ENCODE results near the gene CHD6. TPM values are rescaled to one million over a fixed set of nuclear protein-coding genes. Genes with fewer than 3 reads are reported as not detected.

Gene CHD6
- total RNA-seq, 1 experiment from 2014 or later, result 20.9 TPM

DNA sequence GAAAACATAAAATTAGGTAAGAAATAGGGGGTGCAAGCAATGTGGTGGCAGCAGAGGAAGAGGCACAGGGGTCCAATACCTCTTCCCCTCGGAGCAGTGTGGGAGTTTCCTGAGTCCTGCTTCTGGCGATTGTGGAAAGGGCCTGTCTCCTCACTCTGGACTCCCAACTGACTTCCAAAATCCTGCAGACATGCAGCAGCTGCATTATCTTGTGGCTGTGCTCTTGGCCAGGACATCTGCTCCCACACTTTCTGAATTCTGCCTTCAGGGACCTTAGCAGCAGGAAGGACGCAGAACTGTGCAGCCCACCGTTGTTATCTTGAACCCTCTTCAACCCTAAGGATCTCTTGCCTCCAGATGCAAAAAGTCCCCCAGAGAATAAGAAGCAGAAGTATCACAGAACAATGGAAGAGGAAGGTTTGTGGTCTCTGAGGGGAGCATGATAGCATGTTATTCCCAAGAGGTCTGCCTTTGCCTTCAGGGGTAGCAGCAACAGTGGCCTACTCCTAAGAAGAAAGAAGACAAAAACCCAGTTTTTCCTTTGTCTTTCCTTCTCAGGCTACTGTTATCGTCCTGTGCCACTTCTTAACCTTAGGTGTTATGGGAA is 149.1 kb downstream of the CHD6 start:
- Histone ChIP-seq H3K4me1 (replicated peaks) (peaks cover 8% of the 10 kb centered on the region), H3K4me3 (no peak overlapping the region), H3K27ac (no peak overlapping the region), H3K9me3 (replicated peaks) (peaks cover 3% of the 10 kb centered on the region; the same call in 1 of the 2 replicates), H3K36me3 (peaks cover 29% of the 10 kb centered on the region), H3K27me3 (replicated peaks) (no peaks in the 10 kb centered on the region)
- no peak for DNase-seq (ENCODE audit: low read depth in 1 of 2, low spot score in 2 of 2)

DNA sequence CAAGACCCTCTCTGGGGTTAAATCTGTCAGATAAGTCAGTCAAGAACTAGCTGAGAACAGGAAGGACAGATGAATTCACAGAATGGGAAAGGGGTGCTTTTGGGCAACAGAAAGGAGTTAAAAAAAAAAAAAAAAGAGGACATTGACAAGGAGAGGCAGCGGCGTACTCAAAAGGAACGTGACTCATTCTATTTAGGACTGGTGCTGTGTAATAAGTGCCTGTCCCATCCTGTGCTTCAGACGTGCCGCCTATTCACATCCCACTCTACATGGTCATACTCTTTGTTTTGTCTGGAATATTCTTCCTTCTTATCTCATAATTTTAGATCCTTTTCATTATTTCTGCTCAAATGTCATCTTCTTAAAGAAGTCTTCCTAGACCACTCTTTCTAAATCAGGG is 150.5 kb downstream of the CHD6 start:
- H3K4me1 ChIP-seq (replicated peaks), result no peaks in the 10 kb centered on the region
- DNase-seq (ENCODE audit: low read depth in 1 of 2, low spot score in 2 of 2), result no peak

GRCh38 chr20:41467220-41467619 is 151.0 kb downstream of the CHD6 start:
- Histone ChIP-seq H3K36me3 (peaks cover 18% of the 10 kb centered on the region), H3K9me3 (replicated peaks) (peaks cover 3% of the 10 kb centered on the region; the same call in 1 of the 2 replicates), H3K27me3 (replicated peaks) (no peaks in the 10 kb centered on the region), H3K4me3 (no peak overlapping the region), H3K27ac (no peak overlapping the region), H3K4me1 (replicated peaks) (no peaks in the 10 kb centered on the region)
- DNase-seq (ENCODE audit: low read depth in 1 of 2, low spot score in 2 of 2), result no peak

More for the DNA sequence above, 150.5 kb downstream of the CHD6 start:
- Histone ChIP-seq H3K9me3 (replicated peaks) (peaks cover 3% of the 10 kb centered on the region; the same call in 1 of the 2 replicates), H3K27me3 (replicated peaks) (no peaks in the 10 kb centered on the region), H3K4me3 (no peak overlapping the region), H3K27ac (no peak overlapping the region), H3K36me3 (peaks cover 23% of the 10 kb centered on the region)

- DNase-seq (ENCODE audit: low read depth in 1 of 2, low spot score in 2 of 2), result no peak
- Histone ChIP-seq H3K36me3 (no peaks in the 10 kb centered on the region; the same call in none of the 2 replicates), H3K4me3 (no peak overlapping the region), H3K27ac (no peak overlapping the region), H3K4me1 (replicated peaks) (no peaks in the 10 kb centered on the region), H3K27me3 (replicated peaks) (no peaks in the 10 kb centered on the region), H3K9me3 (replicated peaks) (peaks cover 3% of the 10 kb centered on the region; the same call in 1 of the 2 replicates)
These were observed 154.6 kb downstream of the CHD6 start for GRCh38 chr20:41463567-41463966.

- Histone ChIP-seq H3K36me3 (no peaks in the 10 kb centered on the region; the same call in 1 of the 2 replicates), H3K27ac (no peak overlapping the region), H3K4me1 (replicated peaks) (no peaks in the 10 kb centered on the region), H3K27me3 (replicated peaks) (no peaks in the 10 kb centered on the region), H3K4me3 (no peak overlapping the region), H3K9me3 (replicated peaks) (peaks cover 3% of the 10 kb centered on the region; the same call in 1 of the 2 replicates)
- DNase-seq (ENCODE audit: low read depth in 1 of 2, low spot score in 2 of 2), result no peak
These were observed 155.6 kb downstream of the CHD6 start for GRCh38 chr20:41462372-41463161.

DNA sequence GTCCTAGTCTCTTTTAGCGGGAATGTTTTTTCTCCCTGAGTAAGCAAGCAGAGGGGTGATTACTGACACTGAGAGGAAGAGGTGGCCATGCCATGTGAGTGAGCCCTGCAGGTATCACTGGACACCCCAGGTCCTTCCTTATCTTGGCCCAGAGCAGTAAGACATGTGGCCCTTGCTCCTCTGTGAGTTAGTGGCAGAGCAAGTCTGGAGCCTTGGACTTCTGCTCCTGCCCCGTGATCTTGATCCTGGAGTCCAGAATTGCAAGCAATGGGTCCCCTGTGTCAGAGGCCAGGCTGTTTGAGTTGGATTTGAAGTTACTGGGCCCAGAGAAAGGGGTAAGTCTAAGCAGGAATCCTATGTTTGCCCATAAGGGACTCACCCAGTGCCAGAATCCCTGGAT is 159.4 kb downstream of the CHD6 start:
- Histone ChIP-seq H3K9me3 (replicated peaks) (no peaks in the 10 kb centered on the region), H3K27me3 (replicated peaks) (no peaks in the 10 kb centered on the region)
- DNase-seq (ENCODE audit: low read depth in 1 of 2, low spot score in 2 of 2), result no peak

GRCh38 chr20:41457173-41457857 is 160.9 kb downstream of the CHD6 start:
- no peak overlapping the region for H3K4me3 ChIP-seq
- no peaks in the 10 kb centered on the region for H3K27me3 ChIP-seq (replicated peaks)
- no peak overlapping the region for H3K27ac ChIP-seq
- DNase-seq (ENCODE audit: low read depth in 1 of 2, low spot score in 2 of 2), result no peak
- H3K4me1 ChIP-seq (replicated peaks), result no peaks in the 10 kb centered on the region
- no peaks in the 10 kb centered on the region for H3K9me3 ChIP-seq (replicated peaks)
- peaks cover 44% of the 10 kb centered on the region for H3K36me3 ChIP-seq

More for the DNA sequence above, 159.4 kb downstream of the CHD6 start:
- H3K4me3 ChIP-seq, result no peak overlapping the region
- peaks cover 30% of the 10 kb centered on the region for H3K36me3 ChIP-seq
- H3K4me1 ChIP-seq (replicated peaks), result no peaks in the 10 kb centered on the region
- no peak overlapping the region for H3K27ac ChIP-seq

- no peaks in the 10 kb centered on the region for H3K4me1 ChIP-seq (replicated peaks)
- H3K36me3 ChIP-seq, result peaks cover 54% of the 10 kb centered on the region
- no peak for DNase-seq (ENCODE audit: low read depth in 1 of 2, low spot score in 2 of 2)
- H3K27me3 ChIP-seq (replicated peaks), result no peaks in the 10 kb centered on the region
- no peak overlapping the region for H3K27ac ChIP-seq
- H3K4me3 ChIP-seq, result no peak overlapping the region
- H3K9me3 ChIP-seq (replicated peaks), result no peaks in the 10 kb centered on the region
These were observed 161.8 kb downstream of the CHD6 start for GRCh38 chr20:41456351-41456750.

DNA sequence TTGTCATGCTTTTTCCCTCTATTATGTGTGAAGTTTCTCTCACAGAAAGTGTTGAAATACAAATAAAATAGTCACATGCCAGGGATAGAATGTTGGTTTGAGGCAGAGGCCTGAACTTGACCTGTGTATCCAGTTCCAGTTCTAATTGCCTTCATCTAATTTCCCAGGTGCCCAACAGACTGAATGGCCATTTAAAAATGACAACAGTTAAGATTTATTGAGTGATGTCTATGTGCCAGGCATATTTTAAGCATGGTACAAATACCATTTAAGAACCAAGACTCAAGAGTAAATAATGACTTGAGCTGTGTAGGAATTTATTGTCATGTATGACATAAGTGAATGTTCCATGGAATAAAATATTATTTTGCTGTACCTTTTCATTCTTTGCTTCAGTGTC is 163.9 kb downstream of the CHD6 start:
- Histone ChIP-seq H3K27ac (no peak overlapping the region), H3K36me3 (peaks cover 66% of the 10 kb centered on the region), H3K27me3 (replicated peaks) (no peaks in the 10 kb centered on the region), H3K9me3 (replicated peaks) (no peaks in the 10 kb centered on the region), H3K4me3 (no peak overlapping the region), H3K4me1 (replicated peaks) (no peaks in the 10 kb centered on the region)
- no peak for DNase-seq (ENCODE audit: low read depth in 1 of 2, low spot score in 2 of 2)

GRCh38 chr20:41453010-41453950 is 164.9 kb downstream of the CHD6 start:
- H3K9me3 ChIP-seq (replicated peaks), result no peaks in the 10 kb centered on the region
- no peak overlapping the region for H3K27ac ChIP-seq
- H3K27me3 ChIP-seq (replicated peaks), result no peaks in the 10 kb centered on the region
- peaks cover 71% of the 10 kb centered on the region for H3K36me3 ChIP-seq
- no peak for DNase-seq (ENCODE audit: low read depth in 1 of 2, low spot score in 2 of 2)
- H3K4me1 ChIP-seq (replicated peaks), result no peaks in the 10 kb centered on the region
- no peak overlapping the region for H3K4me3 ChIP-seq

DNA sequence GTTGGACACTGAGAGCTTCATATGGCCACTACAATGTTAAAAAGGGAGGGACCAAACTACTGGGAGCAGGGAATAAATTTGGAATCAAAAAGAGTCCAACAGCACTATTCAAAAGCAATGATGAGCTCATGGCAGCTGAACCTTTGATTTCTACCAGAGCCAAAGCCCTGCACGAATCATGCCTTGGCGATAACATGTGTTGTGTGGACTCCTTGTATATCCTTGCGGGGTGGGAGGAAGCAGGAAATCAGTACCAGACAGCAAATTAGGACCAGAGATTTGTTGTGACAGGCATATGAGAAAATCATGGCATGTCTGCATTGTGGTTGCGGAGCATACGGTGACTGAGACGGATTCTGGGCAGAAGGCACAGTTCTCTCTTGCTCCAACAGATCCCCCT is 166.0 kb downstream of the CHD6 start:
- Histone ChIP-seq H3K4me1 (replicated peaks) (no peaks in the 10 kb centered on the region), H3K9me3 (replicated peaks) (no peaks in the 10 kb centered on the region), H3K36me3 (peaks cover 79% of the 10 kb centered on the region), H3K27me3 (replicated peaks) (no peaks in the 10 kb centered on the region), H3K4me3 (no peak overlapping the region), H3K27ac (no peak overlapping the region)
- no peak for DNase-seq (ENCODE audit: low read depth in 1 of 2, low spot score in 2 of 2)

DNA sequence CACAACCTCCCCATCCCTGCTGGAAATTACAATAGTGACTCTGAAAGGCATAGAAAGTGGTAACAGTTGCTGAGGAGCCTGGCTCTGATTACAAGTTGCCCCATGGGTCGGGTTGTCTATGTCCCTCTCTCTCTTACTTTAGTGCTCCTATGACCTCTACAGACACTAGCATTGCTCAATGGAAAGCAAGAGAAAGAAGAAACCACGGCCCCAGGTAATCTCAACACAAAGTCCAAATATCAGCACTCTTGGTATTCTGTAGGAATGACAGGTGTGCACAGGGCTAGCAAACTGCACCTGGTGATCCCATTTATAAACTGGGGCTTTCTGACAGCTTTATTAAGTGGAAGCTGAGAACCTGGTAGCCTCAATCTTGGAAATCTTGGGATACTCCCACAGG is 171.2 kb downstream of the CHD6 start:
- H3K27me3 ChIP-seq (replicated peaks), result no peaks in the 10 kb centered on the region
- H3K4me3 ChIP-seq, result no peak overlapping the region
- no peaks in the 10 kb centered on the region for H3K9me3 ChIP-seq (replicated peaks)
- DNase-seq (ENCODE audit: low read depth in 1 of 2, low spot score in 2 of 2), result no peak
- no peak overlapping the region for H3K27ac ChIP-seq
- H3K4me1 ChIP-seq (replicated peaks), result no peaks in the 10 kb centered on the region
- H3K36me3 ChIP-seq, result peaks cover 77% of the 10 kb centered on the region

DNA sequence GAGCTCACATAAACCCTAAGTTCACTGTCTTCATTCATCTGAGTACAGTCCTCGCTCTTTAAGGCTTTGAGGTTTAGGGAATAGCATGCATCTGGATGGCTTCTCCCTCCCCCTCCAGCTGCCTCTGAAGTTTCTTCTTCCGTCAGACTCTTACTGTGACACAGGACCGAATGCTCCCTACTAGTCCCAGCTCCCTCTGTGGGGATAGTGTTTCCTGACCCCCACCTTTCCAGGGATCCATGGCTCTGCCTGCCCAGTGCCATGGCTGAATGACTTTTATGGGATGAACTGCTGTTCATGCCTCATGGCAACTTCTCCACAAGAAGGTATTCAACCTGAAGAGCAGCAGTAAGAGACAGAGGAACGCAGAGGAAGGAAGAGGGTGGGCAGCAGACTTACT is 171.7 kb downstream of the CHD6 start:
- H3K9me3 ChIP-seq (replicated peaks), result no peaks in the 10 kb centered on the region

More for the DNA sequence above, 171.7 kb downstream of the CHD6 start:
- peaks cover 71% of the 10 kb centered on the region for H3K36me3 ChIP-seq
- H3K4me3 ChIP-seq, result no peak overlapping the region
- H3K27ac ChIP-seq, result no peak overlapping the region
- no peaks in the 10 kb centered on the region for H3K27me3 ChIP-seq (replicated peaks)
- DNase-seq (ENCODE audit: low read depth in 1 of 2, low spot score in 2 of 2), result no peak
- H3K4me1 ChIP-seq (replicated peaks), result no peaks in the 10 kb centered on the region

Measured in SJSA1 (cell line).